Osteoblast (primary cell): ENCODE data around the gene HOXB9. TPM values are rescaled to one million over a fixed set of nuclear protein-coding genes. Genes with fewer than 3 reads are reported as not detected.

Experiments used
- DNase-seq: peaks from one replicate; pipeline ENCODE4 v3.0.0; 2011; ENCODE audit warnings: low spot score, mixed read lengths; ENCODE audit not compliant: insufficient read length; ENCODE audit errors: missing footprints
- H2AFZ ChIP-seq: 2 replicates; pipeline ENCODE4 v1.6.0; 2011; ENCODE audit warnings: mild to moderate bottlenecking, low read length
- H3K27ac ChIP-seq: 2 replicates; pipeline ENCODE4 v1.5.1; 2011; ENCODE audit warnings: mild to moderate bottlenecking, low read depth, low read length, moderate library complexity
- H3K27me3 ChIP-seq: 2 replicates; pipeline ENCODE4 v1.6.0; 2012; ENCODE audit warnings: mild to moderate bottlenecking, control low read depth, inconsistent platforms, low read length, moderate library complexity; ENCODE audit not compliant: insufficient read depth
- H3K36me3 ChIP-seq: 2 replicates; pipeline ENCODE4 v1.5.1; 2011; ENCODE audit warnings: mild to moderate bottlenecking, low read length, control low read depth, moderate library complexity; ENCODE audit not compliant: insufficient read depth
- H3K4me1 ChIP-seq: 2 replicates; pipeline ENCODE4 v1.5.1; 2011; ENCODE audit warnings: mild to moderate bottlenecking, low read length, control low read depth, moderate library complexity; ENCODE audit not compliant: insufficient read depth
- H3K4me2 ChIP-seq: 2 replicates; pipeline ENCODE4 v1.6.0; 2011; ENCODE audit warnings: mild to moderate bottlenecking, low read length; ENCODE audit not compliant: insufficient read depth
- H3K4me3 ChIP-seq: fragments of 200-600 bp; sonication (generic); 3 replicates; pipeline ENCODE4 v1.5.1; 2012; ENCODE audit warnings: mild to moderate bottlenecking, low read length, inconsistent platforms; ENCODE audit not compliant: insufficient read depth
- H3K79me2 ChIP-seq: 2 replicates; pipeline ENCODE4 v1.6.0; 2012; ENCODE audit warnings: mild to moderate bottlenecking, low read length, control low read depth, inconsistent platforms; ENCODE audit not compliant: insufficient read depth
- H3K9me3 ChIP-seq: 2 replicates; pipeline ENCODE4 v1.5.1; 2011; ENCODE audit warnings: low read depth, low read length, control low read depth
- H4K20me1 ChIP-seq: 2 replicates; pipeline ENCODE4 v1.6.0; 2012; ENCODE audit warnings: mild to moderate bottlenecking, low read length, control low read depth; ENCODE audit not compliant: insufficient read depth
- total RNA-seq: library from RNA; depleted of rRNA; stranded (reverse); fragments of >200 nt; gene quantifications from 2 replicates; pipeline ENCODE4 v1.2.3, GENCODE V29; 2012
- TF ChIP-seq, protein P1 (sequence below): IDR thresholded peaks from 2 replicates; pipeline ENCODE4 v1.5.1; 2011; ENCODE audit warnings: mild to moderate bottlenecking, low read depth, low read length, moderate library complexity; ENCODE audit errors: extremely low read depth

Gene HOXB9
- total RNA-seq, 1 donor: not detected

DNA sequence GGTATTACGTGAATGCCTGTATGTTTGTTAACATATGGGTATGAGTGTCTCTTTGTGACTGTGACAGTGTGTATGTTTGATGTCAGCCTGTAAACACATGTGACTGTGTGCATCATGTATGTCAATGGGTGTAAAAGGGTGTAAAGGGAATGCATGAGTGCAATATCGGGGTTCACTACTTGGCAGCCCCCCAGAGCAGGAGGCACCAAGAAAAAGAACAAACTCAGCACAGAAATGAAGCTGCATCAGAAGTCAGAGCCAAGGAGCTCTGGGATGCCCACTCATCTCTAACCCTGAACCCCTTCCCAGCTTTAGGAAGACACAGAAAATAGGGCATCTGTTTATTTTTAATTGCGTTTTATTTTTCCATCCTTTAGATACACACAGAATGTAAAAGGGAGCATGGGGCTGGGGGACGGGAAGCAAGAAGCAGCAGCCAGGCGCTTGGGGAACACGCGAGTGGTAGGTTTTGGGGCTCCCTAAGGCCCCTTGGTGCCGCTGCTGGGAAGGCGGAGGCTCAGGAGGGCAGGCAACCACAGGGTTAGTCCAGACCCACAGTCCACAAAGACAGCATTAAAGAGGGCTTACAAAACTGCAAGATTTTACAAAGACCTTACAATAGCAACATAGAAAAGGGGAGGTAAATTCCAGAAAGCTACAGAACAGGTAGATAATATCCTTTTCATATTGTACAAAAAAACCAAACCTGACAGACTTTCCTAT, 19.1 kb downstream of the HOXB9 start:
- Histone ChIP-seq H3K27me3 (peaks cover 98% of the 10 kb centered on the region), H3K27ac (no peak overlapping the region), H2AFZ (no peak overlapping the region), H3K4me2 (no peak overlapping the region), H3K36me3 (no peaks in the 10 kb centered on the region), H3K4me1 (no peaks in the 10 kb centered on the region), H4K20me1 (peaks cover 3% of the 10 kb centered on the region), H3K9me3 (no peaks in the 10 kb centered on the region), H3K79me2 (no peaks in the 10 kb centered on the region), H3K4me3 (no peak overlapping the region)
- TF ChIP-seq, protein P1, sequence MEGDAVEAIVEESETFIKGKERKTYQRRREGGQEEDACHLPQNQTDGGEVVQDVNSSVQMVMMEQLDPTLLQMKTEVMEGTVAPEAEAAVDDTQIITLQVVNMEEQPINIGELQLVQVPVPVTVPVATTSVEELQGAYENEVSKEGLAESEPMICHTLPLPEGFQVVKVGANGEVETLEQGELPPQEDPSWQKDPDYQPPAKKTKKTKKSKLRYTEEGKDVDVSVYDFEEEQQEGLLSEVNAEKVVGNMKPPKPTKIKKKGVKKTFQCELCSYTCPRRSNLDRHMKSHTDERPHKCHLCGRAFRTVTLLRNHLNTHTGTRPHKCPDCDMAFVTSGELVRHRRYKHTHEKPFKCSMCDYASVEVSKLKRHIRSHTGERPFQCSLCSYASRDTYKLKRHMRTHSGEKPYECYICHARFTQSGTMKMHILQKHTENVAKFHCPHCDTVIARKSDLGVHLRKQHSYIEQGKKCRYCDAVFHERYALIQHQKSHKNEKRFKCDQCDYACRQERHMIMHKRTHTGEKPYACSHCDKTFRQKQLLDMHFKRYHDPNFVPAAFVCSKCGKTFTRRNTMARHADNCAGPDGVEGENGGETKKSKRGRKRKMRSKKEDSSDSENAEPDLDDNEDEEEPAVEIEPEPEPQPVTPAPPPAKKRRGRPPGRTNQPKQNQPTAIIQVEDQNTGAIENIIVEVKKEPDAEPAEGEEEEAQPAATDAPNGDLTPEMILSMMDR: no peak
- DNase-seq: no peak

- no peak for DNase-seq
- H3K4me1 ChIP-seq: no peaks in the 10 kb centered on the region
- no peak overlapping the region for H2AFZ ChIP-seq
- no peak overlapping the region for H3K27ac ChIP-seq
- H3K79me2 ChIP-seq: no peaks in the 10 kb centered on the region
- H4K20me1 ChIP-seq: peaks cover 3% of the 10 kb centered on the region
- H3K9me3 ChIP-seq: no peaks in the 10 kb centered on the region
- TF ChIP-seq, protein P1: no peak
- H3K27me3 ChIP-seq: peaks cover 98% of the 10 kb centered on the region
- no peaks in the 10 kb centered on the region for H3K36me3 ChIP-seq
- H3K4me3 ChIP-seq: no peak overlapping the region
- H3K4me2 ChIP-seq: no peak overlapping the region
These were observed 19.9 kb downstream of the HOXB9 start for GRCh38 chr17:48605991-48606891.

DNA sequence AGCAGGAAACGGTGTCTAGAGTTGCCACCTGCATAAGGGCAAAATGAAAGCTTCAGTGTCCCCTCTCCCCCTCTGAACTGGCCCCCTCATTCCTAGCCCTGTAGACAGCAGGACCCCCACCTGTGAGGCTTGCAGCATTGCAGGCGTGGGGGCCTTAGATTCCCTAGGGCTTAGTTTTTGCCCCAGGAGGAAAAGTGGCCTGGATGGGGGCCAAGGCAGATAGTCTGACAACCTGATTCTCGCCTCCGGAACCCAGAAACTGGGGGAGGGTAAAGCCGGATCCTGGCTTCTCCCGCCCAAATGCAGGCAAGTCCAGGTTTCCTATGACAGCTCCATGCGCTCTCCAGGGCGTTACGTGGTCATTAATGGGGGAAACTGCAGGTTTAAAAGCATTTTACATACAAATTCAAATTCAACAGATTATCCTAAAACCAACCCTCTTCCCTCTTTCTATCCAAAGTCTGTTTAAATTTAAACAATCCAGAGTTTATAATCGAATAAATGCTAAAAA, 20.7 kb downstream of the HOXB9 start:
- Histone ChIP-seq H2AFZ (no peak overlapping the region), H3K79me2 (no peaks in the 10 kb centered on the region)

More for the DNA sequence above, 20.7 kb downstream of the HOXB9 start:
- H3K27ac ChIP-seq: no peak overlapping the region
- H3K9me3 ChIP-seq: no peaks in the 10 kb centered on the region
- H3K36me3 ChIP-seq: no peaks in the 10 kb centered on the region
- no peaks in the 10 kb centered on the region for H3K4me1 ChIP-seq
- no peak overlapping the region for H3K4me2 ChIP-seq
- DNase-seq: no peak
- TF ChIP-seq, protein P1: no peak
- no peak overlapping the region for H3K4me3 ChIP-seq
- H4K20me1 ChIP-seq: peaks cover 3% of the 10 kb centered on the region
- H3K27me3 ChIP-seq: peaks cover 98% of the 10 kb centered on the region
